ENCODE results near the gene IMMP2L.
"Not testable (repeated sequence)": the region's sequence is repeated elsewhere in the genome, so short reads cannot be mapped to it uniquely, and the experiment has no call there.

Gene IMMP2L

GRCh38 chr7:111266613-111267012 lies 295.7 kb downstream of the IMMP2L start:
- Histone ChIP-seq H3K36me3 (ENCODE audit: control insufficient read depth in 2 of 2, insufficient read depth in 2 of 2, low read length in 2 of 2) (no peaks in the 10 kb centered on the region), H3K9ac (ENCODE audit: low read length in 2 of 2) (no peak overlapping the region), H3K27ac (ENCODE audit: low read length) (no peak overlapping the region), H3K27me3 (ENCODE audit: control insufficient read depth in 1 of 2, insufficient read depth in 2 of 2, low read length in 2 of 2) (no peaks in the 10 kb centered on the region), H3K9me3 (ENCODE audit: control insufficient read depth in 2 of 2, low read length in 2 of 2) (no peaks in the 10 kb centered on the region), H3K4me3 (ENCODE audit: low read length in 2 of 2) (no peak overlapping the region), H3K4me1 (ENCODE audit: control insufficient read depth, insufficient read depth, low read length) (no peaks in the 10 kb centered on the region)

DNA sequence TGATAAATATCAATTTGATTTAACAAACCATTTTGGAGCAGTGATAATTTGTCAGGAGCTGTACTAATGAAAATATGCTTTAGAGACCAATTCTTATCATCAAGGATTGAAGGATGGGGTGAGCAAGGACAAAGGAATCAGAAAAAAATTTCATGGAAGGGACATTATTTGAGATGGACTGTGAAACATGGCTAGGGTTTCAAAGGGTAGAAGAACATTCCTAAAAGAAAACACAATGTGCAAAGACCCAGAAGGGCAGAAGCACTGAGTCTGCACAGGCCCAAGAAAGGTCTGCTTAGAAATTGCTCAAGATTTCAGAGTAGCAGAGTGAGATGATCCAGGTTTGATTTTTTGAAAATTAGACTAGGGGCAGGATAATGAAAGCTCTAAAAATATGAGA lies 296.9 kb downstream of the IMMP2L start:
- Histone ChIP-seq H3K9ac (ENCODE audit: low read length in 2 of 2) (no peak overlapping the region), H3K27me3 (ENCODE audit: control insufficient read depth in 1 of 2, insufficient read depth in 2 of 2, low read length in 2 of 2) (no peaks in the 10 kb centered on the region), H3K9me3 (ENCODE audit: control insufficient read depth in 2 of 2, low read length in 2 of 2) (no peaks in the 10 kb centered on the region), H3K27ac (ENCODE audit: low read length) (no peak overlapping the region), H3K4me3 (ENCODE audit: low read length in 2 of 2) (no peak overlapping the region), H3K36me3 (ENCODE audit: control insufficient read depth in 2 of 2, insufficient read depth in 2 of 2, low read length in 2 of 2) (no peaks in the 10 kb centered on the region), H3K4me1 (ENCODE audit: control insufficient read depth, insufficient read depth, low read length) (no peaks in the 10 kb centered on the region)

- Histone ChIP-seq H3K27ac (ENCODE audit: low read length) (no peak overlapping the region), H3K4me1 (ENCODE audit: control insufficient read depth, insufficient read depth, low read length) (no peaks in the 10 kb centered on the region), H3K36me3 (ENCODE audit: control insufficient read depth in 2 of 2, insufficient read depth in 2 of 2, low read length in 2 of 2) (no peaks in the 10 kb centered on the region), H3K9me3 (ENCODE audit: control insufficient read depth in 2 of 2, low read length in 2 of 2) (no peaks in the 10 kb centered on the region), H3K27me3 (ENCODE audit: control insufficient read depth in 1 of 2, insufficient read depth in 2 of 2, low read length in 2 of 2) (no peaks in the 10 kb centered on the region), H3K4me3 (ENCODE audit: low read length in 2 of 2) (no peak overlapping the region), H3K9ac (ENCODE audit: low read length in 2 of 2) (no peak overlapping the region)
Observed at GRCh38 chr7:111264981-111265380, 297.3 kb downstream of the IMMP2L start.

DNA sequence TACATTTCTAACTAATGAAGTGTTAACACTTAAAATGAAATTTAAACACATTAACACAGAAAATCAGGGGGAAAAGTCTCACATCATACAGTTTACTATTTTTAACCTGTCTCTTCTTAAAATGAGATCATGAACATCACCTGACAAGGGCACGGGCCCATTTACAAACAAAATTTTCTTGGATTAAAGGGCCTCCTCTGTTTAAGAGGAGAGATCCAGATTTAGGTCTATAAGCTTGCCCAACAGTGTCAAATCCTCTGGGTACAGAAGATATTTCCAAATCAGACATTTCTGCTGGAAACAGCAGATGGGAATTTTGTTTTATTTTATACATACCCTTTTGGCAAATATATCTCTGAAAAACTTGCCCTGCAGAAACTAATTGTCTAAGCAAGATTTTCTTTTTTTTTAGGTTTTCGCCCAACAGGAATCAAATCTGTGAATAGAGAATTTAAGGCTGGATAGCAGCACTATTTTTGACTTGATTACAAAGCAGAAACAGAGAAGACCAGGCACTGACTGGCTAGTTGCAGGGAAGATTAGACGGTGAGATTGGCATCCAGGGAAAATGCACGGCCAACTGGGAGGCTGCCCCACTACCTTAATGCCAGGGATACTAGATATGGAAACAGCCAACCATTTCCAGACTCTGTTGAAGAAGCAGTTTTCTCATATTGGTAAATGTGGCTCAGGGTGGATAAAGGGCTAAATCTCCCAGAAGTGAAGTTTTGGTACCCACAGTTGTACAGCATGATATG lies 298.0 kb downstream of the IMMP2L start:
- Histone ChIP-seq H3K27me3 (ENCODE audit: control insufficient read depth in 1 of 2, insufficient read depth in 2 of 2, low read length in 2 of 2) (no peaks in the 10 kb centered on the region), H3K9me3 (ENCODE audit: control insufficient read depth in 2 of 2, low read length in 2 of 2) (no peaks in the 10 kb centered on the region), H3K9ac (ENCODE audit: low read length in 2 of 2) (no peak overlapping the region), H3K4me1 (ENCODE audit: control insufficient read depth, insufficient read depth, low read length) (no peaks in the 10 kb centered on the region), H3K4me3 (ENCODE audit: low read length in 2 of 2) (no peak overlapping the region), H3K27ac (ENCODE audit: low read length) (no peak overlapping the region), H3K36me3 (ENCODE audit: control insufficient read depth in 2 of 2, insufficient read depth in 2 of 2, low read length in 2 of 2) (no peaks in the 10 kb centered on the region)

GRCh38 chr7:111262293-111263116 lies 299.8 kb downstream of the IMMP2L start:
- Histone ChIP-seq H3K27me3 (ENCODE audit: control insufficient read depth in 1 of 2, insufficient read depth in 2 of 2, low read length in 2 of 2) (no peaks in the 10 kb centered on the region), H3K9me3 (ENCODE audit: control insufficient read depth in 2 of 2, low read length in 2 of 2) (no peaks in the 10 kb centered on the region), H3K27ac (ENCODE audit: low read length) (no peak overlapping the region), H3K36me3 (ENCODE audit: control insufficient read depth in 2 of 2, insufficient read depth in 2 of 2, low read length in 2 of 2) (no peaks in the 10 kb centered on the region), H3K4me1 (ENCODE audit: control insufficient read depth, insufficient read depth, low read length) (no peaks in the 10 kb centered on the region), H3K9ac (ENCODE audit: low read length in 2 of 2) (no peak overlapping the region), H3K4me3 (ENCODE audit: low read length in 2 of 2) (no peak overlapping the region)

- H3K9me3 ChIP-seq (ENCODE audit: control insufficient read depth in 2 of 2, low read length in 2 of 2), result no peaks in the 10 kb centered on the region
- H3K4me3 ChIP-seq (ENCODE audit: low read length in 2 of 2), result no peak overlapping the region
- no peaks in the 10 kb centered on the region for H3K27me3 ChIP-seq (ENCODE audit: control insufficient read depth in 1 of 2, insufficient read depth in 2 of 2, low read length in 2 of 2)
- H3K9ac ChIP-seq (ENCODE audit: low read length in 2 of 2), result no peak overlapping the region
- H3K27ac ChIP-seq (ENCODE audit: low read length), result no peak overlapping the region
- H3K36me3 ChIP-seq (ENCODE audit: control insufficient read depth in 2 of 2, insufficient read depth in 2 of 2, low read length in 2 of 2), result no peaks in the 10 kb centered on the region
- H3K4me1 ChIP-seq (ENCODE audit: control insufficient read depth, insufficient read depth, low read length), result no peaks in the 10 kb centered on the region
Observed at GRCh38 chr7:111261496-111261895, 300.8 kb downstream of the IMMP2L start.

DNA sequence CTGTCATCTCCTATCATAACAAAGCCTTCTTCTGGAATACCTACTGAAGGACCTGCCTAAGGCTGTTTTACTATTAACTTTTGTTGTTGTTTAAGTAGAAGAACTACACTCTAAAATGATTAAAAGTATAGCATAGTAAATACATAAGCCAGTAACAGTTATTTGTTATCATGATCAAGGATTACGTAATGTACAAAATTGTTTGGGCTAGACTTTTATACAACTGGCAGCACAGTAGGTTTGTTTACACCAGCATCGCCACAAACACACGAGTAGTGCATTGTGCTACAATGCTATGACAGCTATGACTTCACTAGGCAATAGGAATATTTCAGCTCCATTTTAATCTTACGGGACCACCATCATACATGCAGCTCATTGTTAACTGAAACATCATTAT lies 302.3 kb downstream of the IMMP2L start:
- Histone ChIP-seq H3K4me3 (ENCODE audit: low read length in 2 of 2) (no peak overlapping the region), H3K9ac (ENCODE audit: low read length in 2 of 2) (no peak overlapping the region), H3K27ac (ENCODE audit: low read length) (no peak overlapping the region), H3K4me1 (ENCODE audit: control insufficient read depth, insufficient read depth, low read length) (no peaks in the 10 kb centered on the region), H3K27me3 (ENCODE audit: control insufficient read depth in 1 of 2, insufficient read depth in 2 of 2, low read length in 2 of 2) (no peaks in the 10 kb centered on the region), H3K9me3 (ENCODE audit: control insufficient read depth in 2 of 2, low read length in 2 of 2) (no peaks in the 10 kb centered on the region), H3K36me3 (ENCODE audit: control insufficient read depth in 2 of 2, insufficient read depth in 2 of 2, low read length in 2 of 2) (no peaks in the 10 kb centered on the region)

DNA sequence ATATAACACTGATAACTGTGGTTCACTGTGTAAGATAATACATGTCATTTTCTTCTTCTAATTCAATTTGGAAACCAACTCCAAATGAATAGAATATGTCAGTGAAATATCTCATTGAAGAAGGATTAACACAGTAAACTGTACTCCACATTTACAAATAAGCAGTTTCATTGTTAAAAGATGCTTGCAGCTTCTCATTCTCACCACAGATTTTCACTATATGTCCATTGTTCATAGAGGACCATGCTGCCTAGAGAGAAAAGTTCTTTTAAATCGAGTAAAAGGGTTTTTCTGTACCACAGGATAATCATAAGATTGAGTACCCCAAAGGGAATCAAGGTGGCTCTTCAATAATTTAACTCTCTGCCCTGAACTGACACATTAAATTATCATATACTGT lies 305.9 kb downstream of the IMMP2L start:
- Histone ChIP-seq H3K4me1 (ENCODE audit: control insufficient read depth, insufficient read depth, low read length) (no peaks in the 10 kb centered on the region), H3K27me3 (ENCODE audit: control insufficient read depth in 1 of 2, insufficient read depth in 2 of 2, low read length in 2 of 2) (no peaks in the 10 kb centered on the region), H3K27ac (ENCODE audit: low read length) (no peak overlapping the region), H3K36me3 (ENCODE audit: control insufficient read depth in 2 of 2, insufficient read depth in 2 of 2, low read length in 2 of 2) (no peaks in the 10 kb centered on the region), H3K4me3 (ENCODE audit: low read length in 2 of 2) (no peak overlapping the region), H3K9ac (ENCODE audit: low read length in 2 of 2) (no peak overlapping the region), H3K9me3 (ENCODE audit: control insufficient read depth in 2 of 2, low read length in 2 of 2) (no peaks in the 10 kb centered on the region)

DNA sequence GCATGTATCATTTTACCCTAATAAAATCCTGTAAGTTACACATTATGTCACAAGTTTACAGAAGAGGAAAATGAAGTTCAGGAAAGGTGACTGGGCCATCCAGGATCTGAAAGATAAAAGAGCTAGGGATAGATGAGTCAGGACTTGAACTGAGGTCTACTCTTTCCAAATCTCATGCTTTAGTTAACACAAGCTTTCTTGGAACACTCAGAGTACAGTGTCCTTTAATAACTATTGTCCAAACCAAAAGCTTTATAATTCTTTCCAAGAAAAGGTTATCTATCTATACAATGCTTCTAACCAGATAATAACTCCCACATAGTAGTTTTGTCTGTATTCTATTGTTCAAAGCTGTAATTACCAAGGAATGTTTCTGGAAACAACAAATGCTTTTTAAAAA lies 306.7 kb downstream of the IMMP2L start:
- Histone ChIP-seq H3K27me3 (ENCODE audit: control insufficient read depth in 1 of 2, insufficient read depth in 2 of 2, low read length in 2 of 2) (no peaks in the 10 kb centered on the region), H3K4me1 (ENCODE audit: control insufficient read depth, insufficient read depth, low read length) (no peaks in the 10 kb centered on the region), H3K27ac (ENCODE audit: low read length) (no peak overlapping the region), H3K9ac (ENCODE audit: low read length in 2 of 2) (no peak overlapping the region), H3K4me3 (ENCODE audit: low read length in 2 of 2) (no peak overlapping the region), H3K36me3 (ENCODE audit: control insufficient read depth in 2 of 2, insufficient read depth in 2 of 2, low read length in 2 of 2) (no peaks in the 10 kb centered on the region), H3K9me3 (ENCODE audit: control insufficient read depth in 2 of 2, low read length in 2 of 2) (no peaks in the 10 kb centered on the region)

DNA sequence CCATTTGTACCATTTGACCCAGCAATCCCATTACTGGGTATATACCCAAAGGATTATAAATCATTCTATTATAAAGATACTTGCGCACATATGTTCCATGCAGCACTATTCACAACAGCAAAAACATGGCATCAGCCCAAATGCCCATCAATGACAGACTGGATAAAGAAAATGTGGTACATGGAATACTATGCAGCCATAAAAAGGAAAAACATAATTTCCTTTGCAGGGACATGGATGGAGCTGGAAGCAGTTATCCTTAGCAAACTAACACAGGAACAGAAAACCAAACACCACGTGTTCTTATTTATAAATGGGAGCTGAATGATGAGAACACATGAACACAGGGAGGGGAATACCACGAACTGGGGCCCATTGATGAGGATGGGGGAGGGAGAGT lies 310.9 kb downstream of the IMMP2L start:
- H3K9me3 ChIP-seq (ENCODE audit: control insufficient read depth in 2 of 2, low read length in 2 of 2); H3K36me3 ChIP-seq (ENCODE audit: control insufficient read depth in 2 of 2, insufficient read depth in 2 of 2, low read length in 2 of 2); H3K27me3 ChIP-seq (ENCODE audit: control insufficient read depth in 1 of 2, insufficient read depth in 2 of 2, low read length in 2 of 2); H3K9ac ChIP-seq (ENCODE audit: low read length in 2 of 2); H3K4me1 ChIP-seq (ENCODE audit: control insufficient read depth, insufficient read depth, low read length); H3K4me3 ChIP-seq (ENCODE audit: low read length in 2 of 2); H3K27ac ChIP-seq (ENCODE audit: low read length): not testable (repeated sequence)

DNA sequence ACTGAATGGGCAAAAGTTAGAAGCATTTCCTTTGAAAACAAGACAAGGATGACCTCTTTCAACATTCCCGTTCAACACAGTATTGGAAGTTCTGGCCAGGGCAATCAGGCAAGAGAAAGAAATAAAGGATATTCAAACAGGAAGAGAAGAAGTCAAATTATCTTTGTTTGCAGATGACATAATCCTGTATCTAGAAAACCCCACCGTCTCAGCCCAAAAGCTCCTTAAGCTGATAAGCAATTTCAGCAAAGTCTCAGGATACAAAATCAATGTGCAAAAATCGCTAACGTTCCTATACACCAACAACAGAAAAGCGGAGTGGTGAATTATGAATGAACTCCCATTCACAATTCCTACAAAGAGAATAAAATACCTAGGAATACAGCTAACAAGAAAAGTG lies 312.5 kb downstream of the IMMP2L start:
- not testable (repeated sequence) for H3K27me3 ChIP-seq (ENCODE audit: control insufficient read depth in 1 of 2, insufficient read depth in 2 of 2, low read length in 2 of 2); H3K4me3 ChIP-seq (ENCODE audit: low read length in 2 of 2); H3K4me1 ChIP-seq (ENCODE audit: control insufficient read depth, insufficient read depth, low read length); H3K36me3 ChIP-seq (ENCODE audit: control insufficient read depth in 2 of 2, insufficient read depth in 2 of 2, low read length in 2 of 2); H3K9me3 ChIP-seq (ENCODE audit: control insufficient read depth in 2 of 2, low read length in 2 of 2); H3K9ac ChIP-seq (ENCODE audit: low read length in 2 of 2); H3K27ac ChIP-seq (ENCODE audit: low read length)
